ENCODE measurements around the gene S100A4.

The S100A4 gene

GRCh38 chr1:153534226-153534924 is 11.2 kb downstream of the S100A4 start:
- DNase-seq (ENCODE audit: low read depth) = peak; percentile 46
- TF ChIP-seq CTCF (conservative IDR thresholded peaks at IDR 0.05; ENCODE audit: low read length) = no peak
- peak overlapping the region; percentile 100 for H3K4me3 ChIP-seq (ENCODE audit: low read length)

GRCh38 chr1:153533689-153534201 is 11.9 kb downstream of the S100A4 start:
- peak overlapping the region; percentile 100 for H3K4me3 ChIP-seq (ENCODE audit: low read length)
- peak; percentile 85 for DNase-seq (ENCODE audit: low read depth)

GRCh38 chr1:153532769-153533599 is 12.6 kb downstream of the S100A4 start:
- TF ChIP-seq CTCF (conservative IDR thresholded peaks at IDR 0.05; ENCODE audit: low read length) = peak; percentile 82
- peak; percentile 88 for DNase-seq (ENCODE audit: low read depth)
- H3K4me3 ChIP-seq (ENCODE audit: low read length) = peak overlapping the region; percentile 100

More at GRCh38 chr1:153533689-153534201, 11.9 kb downstream of the S100A4 start:
- no peak for TF ChIP-seq CTCF (conservative IDR thresholded peaks at IDR 0.05; ENCODE audit: low read length)

- TF ChIP-seq CTCF (conservative IDR thresholded peaks at IDR 0.05; ENCODE audit: low read length) = no peak
- DNase-seq (ENCODE audit: low read depth) = no peak
- no peak overlapping the region for H3K4me3 ChIP-seq (ENCODE audit: low read length)
Observed at GRCh38 chr1:153532181-153532580, 13.4 kb downstream of the S100A4 start.

GRCh38 chr1:153531638-153532037 is 14.0 kb downstream of the S100A4 start:
- no peak for DNase-seq (ENCODE audit: low read depth)
- TF ChIP-seq CTCF (conservative IDR thresholded peaks at IDR 0.05; ENCODE audit: low read length) = no peak
- no peak overlapping the region for H3K4me3 ChIP-seq (ENCODE audit: low read length)

- no peak overlapping the region for H3K4me3 ChIP-seq (ENCODE audit: low read length)
- DNase-seq (ENCODE audit: low read depth) = no peak
- no peak for TF ChIP-seq CTCF (conservative IDR thresholded peaks at IDR 0.05; ENCODE audit: low read length)
Observed at GRCh38 chr1:153527683-153528040, 17.9 kb downstream of the S100A4 start.
